ENCODE measurements around the gene MAML1.

- no peak for TF ChIP-seq POLR2A (IDR thresholded peaks at IDR 0.05)
- TF ChIP-seq CTCF (IDR thresholded peaks at IDR 0.05) = no peak
These were observed 31.4 kb downstream of the MAML1 start for GRCh38 chr5:179764056-179764455.

Measured in right lobe of liver (tissue), 4 donors.